Hepatocyte (in vitro differentiated cells): ENCODE measurements around the gene OR10Z1.

Experiments used
- CTCF ChIP-seq: fragments of 200-600 bp; sonication (generic); IDR thresholded peaks from 2 replicates; pipeline ENCODE4 v1.5.1; 2016; ENCODE audit warnings: antibody characterized with exemption, mild to moderate bottlenecking; ENCODE audit not compliant: poor library complexity
- EZH2 ChIP-seq: fragments of 200-600 bp; sonication (generic); IDR thresholded peaks from 2 replicates; pipeline ENCODE4 v1.6.1; 2016; ENCODE audit warnings: antibody characterized with exemption, mild to moderate bottlenecking, borderline replicate concordance
- EZH2phosphoT487 ChIP-seq: fragments of 200-600 bp; sonication (generic); IDR thresholded peaks from one replicate; pipeline ENCODE4 v1.6.1; 2018; ENCODE audit warnings: antibody characterized with exemption, mild to moderate bottlenecking, low read depth, moderate library complexity; ENCODE audit not compliant: unreplicated experiment, severe bottlenecking

- no peak for TF ChIP-seq CTCF
- TF ChIP-seq EZH2: no peak
- TF ChIP-seq EZH2phosphoT487: no peak
Observed at GRCh38 chr1:158579733-158580132, 25.3 kb upstream of the OR10Z1 start, which contains the start of gene OR10X1.
